ENCODE data around the gene MYO1E.

- TF ChIP-seq EP300 (IDR thresholded peaks at IDR 0.05): no peak
- no peak for TF ChIP-seq CTCF (IDR thresholded peaks at IDR 0.05)
- no peak for TF ChIP-seq POLR2A (IDR thresholded peaks at IDR 0.05)
Observed at GRCh38 chr15:59206623-59207183, 166.0 kb downstream of the MYO1E start, which contains the start of gene LDHAL6B.

Measured in sigmoid colon (tissue), 4 donors.